Ovary (tissue), 3 donors: ENCODE data around the gene TGFBR1.

ENCODE experiments used
- CTCF ChIP-seq, 3 donors: fragments of 450-650 bp in 2 of 3; fragments of 200-600 bp in 1 of 3; IDR thresholded peaks; one replicate each; pipeline versions ENCODE4 v1.5.1 to v1.8.0; 2016 to 2022; ENCODE audit warnings: antibody characterized with exemption in 3 of 3, mild to moderate bottlenecking in 1 of 3
- EP300 ChIP-seq: sonication (generic); formaldehyde crosslinking; IDR thresholded peaks from one replicate; pipeline ENCODE4 v1.6.1; 2017; ENCODE audit warnings: antibody characterized with exemption
- POLR2A ChIP-seq: fragments of 450-650 bp; IDR thresholded peaks from one replicate; pipeline ENCODE4 v1.6.1; 2017; ENCODE audit warnings: antibody characterized with exemption, mild to moderate bottlenecking, moderate library complexity
- donor health status: DM: no; HTN: no; CAD: no.

- no peak for TF ChIP-seq CTCF (IDR thresholded peaks at IDR 0.05)
- TF ChIP-seq POLR2A, result no peak
- TF ChIP-seq EP300, result no peak
These were observed 30.5 kb downstream of the TGFBR1 start for GRCh38 chr9:99135456-99135855.
